ENCODE measurements around the gene ZBTB39. TPM values are rescaled to one million over a fixed set of nuclear protein-coding genes. Genes with fewer than 3 reads are reported as not detected.
A peak's percentile ranks its signal among the peaks of the same experiment; 100 is the strongest.
"Not testable (repeated sequence)": the region's sequence is repeated elsewhere in the genome, so short reads cannot be mapped to it uniquely, and the experiment has no call there.

Gene ZBTB39
- total RNA-seq, 4 donors from 2014 or later = 2.1 to 6.5 (median 4.0) TPM

DNA sequence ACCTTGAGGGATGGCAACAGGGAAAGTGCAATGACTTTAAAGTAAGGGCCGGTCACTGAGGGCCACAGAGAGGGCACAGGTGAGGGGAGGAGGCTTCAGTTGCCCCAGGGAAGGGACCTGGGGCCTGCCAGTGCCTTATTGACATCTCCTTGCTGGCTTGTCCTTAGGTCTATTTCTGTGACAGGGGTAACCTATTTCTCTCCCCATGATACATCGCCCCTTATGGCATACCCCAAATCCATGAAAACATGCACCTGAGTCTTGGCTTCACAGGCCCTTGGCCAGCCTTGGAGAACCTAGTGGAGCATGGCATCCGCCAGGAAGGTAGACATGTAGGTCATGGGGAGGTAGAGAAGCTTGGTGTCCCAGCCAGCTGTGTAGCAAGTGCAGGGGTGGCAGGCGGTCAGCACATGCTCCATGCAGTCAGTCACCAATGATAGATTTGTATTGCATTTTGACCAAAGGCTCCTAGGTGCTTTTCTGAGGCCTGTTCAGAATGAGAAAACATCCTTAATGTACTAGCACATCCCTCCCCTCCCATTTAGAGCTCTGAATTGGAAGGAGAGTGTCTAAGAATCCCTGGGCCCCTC, 25.3 kb downstream of the ZBTB39 start:
- intact Hi-C loops (cut with DNase I) = no loop called here
- WGBS, 2 donors = 87 to 95% methylated on average over 3 to 4 of the region's 4 CpGs
- DNase-seq = no peak
- TF ChIP-seq POLR2A (IDR thresholded peaks at IDR 0.05) = no peak
- TF ChIP-seq, protein P1, sequence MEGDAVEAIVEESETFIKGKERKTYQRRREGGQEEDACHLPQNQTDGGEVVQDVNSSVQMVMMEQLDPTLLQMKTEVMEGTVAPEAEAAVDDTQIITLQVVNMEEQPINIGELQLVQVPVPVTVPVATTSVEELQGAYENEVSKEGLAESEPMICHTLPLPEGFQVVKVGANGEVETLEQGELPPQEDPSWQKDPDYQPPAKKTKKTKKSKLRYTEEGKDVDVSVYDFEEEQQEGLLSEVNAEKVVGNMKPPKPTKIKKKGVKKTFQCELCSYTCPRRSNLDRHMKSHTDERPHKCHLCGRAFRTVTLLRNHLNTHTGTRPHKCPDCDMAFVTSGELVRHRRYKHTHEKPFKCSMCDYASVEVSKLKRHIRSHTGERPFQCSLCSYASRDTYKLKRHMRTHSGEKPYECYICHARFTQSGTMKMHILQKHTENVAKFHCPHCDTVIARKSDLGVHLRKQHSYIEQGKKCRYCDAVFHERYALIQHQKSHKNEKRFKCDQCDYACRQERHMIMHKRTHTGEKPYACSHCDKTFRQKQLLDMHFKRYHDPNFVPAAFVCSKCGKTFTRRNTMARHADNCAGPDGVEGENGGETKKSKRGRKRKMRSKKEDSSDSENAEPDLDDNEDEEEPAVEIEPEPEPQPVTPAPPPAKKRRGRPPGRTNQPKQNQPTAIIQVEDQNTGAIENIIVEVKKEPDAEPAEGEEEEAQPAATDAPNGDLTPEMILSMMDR (IDR thresholded peaks at IDR 0.05) = no peak
- peak overlapping the region in 3 of 4 donors; percentile 33 to 71 (median 63) for H3K27ac ChIP-seq
- no peak overlapping the region for H3K4me3 ChIP-seq
- H3K27me3 ChIP-seq = no peaks in the 10 kb centered on the region
- peaks cover 2 to 22% (median 6%) of the 10 kb centered on the region in 3 donors for H3K4me1 ChIP-seq
- no peaks in the 10 kb centered on the region for H3K36me3 ChIP-seq
- no peaks in the 10 kb centered on the region for H3K9me3 ChIP-seq

DNA sequence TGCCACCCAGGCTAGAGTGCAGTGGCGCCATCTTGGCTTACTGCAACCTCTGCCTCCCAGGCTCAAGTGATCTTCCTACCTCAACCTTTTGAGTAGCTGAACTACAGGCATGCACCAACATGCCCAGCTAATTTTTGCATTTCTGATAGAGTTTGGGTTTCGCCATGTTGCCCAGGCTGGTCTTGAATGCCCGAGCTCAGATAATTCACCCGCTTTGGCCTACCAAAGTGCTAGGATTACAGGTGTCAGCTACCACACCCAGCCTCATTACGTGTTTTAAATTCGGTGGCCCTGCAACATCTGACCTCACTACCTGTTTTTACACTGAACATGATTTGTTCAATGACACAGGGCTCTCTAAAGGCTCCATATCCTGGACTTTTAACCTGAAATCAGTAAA, 26.1 kb downstream of the ZBTB39 start:
- no peaks in the 10 kb centered on the region for H3K27me3 ChIP-seq
- peaks cover 0 to 18% (median 4%) of the 10 kb centered on the region in 3 donors for H3K4me1 ChIP-seq
- intact Hi-C loops (cut with DNase I) = no loop called here
- no peak overlapping the region for H3K4me3 ChIP-seq
- no peak for TF ChIP-seq POLR2A (IDR thresholded peaks at IDR 0.05)
- TF ChIP-seq, protein P1 (IDR thresholded peaks at IDR 0.05) = no peak
- WGBS, 2 donors = 57 to 80% methylated on average over 6 of the region's 6 CpGs
- H3K27ac ChIP-seq = peak overlapping the region in 3 of 4 donors; percentile 33 to 71 (median 63)
- no peaks in the 10 kb centered on the region for H3K36me3 ChIP-seq
- H3K9me3 ChIP-seq = no peaks in the 10 kb centered on the region
- no peak for DNase-seq

DNA sequence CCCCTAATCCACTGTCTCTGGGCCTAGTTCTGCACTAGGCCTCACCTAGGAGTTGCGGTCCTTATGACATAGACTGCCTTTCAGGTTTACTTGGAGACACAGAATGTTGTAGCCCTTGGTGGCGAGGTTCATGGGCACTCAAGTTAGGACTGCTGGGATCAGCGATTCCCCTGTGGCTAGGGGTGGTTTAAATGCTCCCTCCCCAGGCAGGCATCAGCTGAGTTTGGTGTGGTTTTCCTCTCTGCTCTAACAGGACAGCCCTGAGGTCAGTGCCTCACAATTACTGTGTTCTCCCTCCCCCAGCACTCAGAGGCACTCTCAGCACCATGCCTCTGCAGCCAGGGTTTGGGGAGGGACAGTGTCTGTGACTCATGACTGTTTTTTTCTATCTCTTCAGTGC, 26.7 kb downstream of the ZBTB39 start:
- intact Hi-C loops (cut with DNase I) = no loop called here
- Histone ChIP-seq H3K4me3 (no peak overlapping the region), H3K9me3 (no peaks in the 10 kb centered on the region), H3K4me1 (peaks cover 0 to 18% (median 4%) of the 10 kb centered on the region in 3 donors), H3K27ac (peak overlapping the region in 2 of 4 donors; percentile 63 to 71), H3K27me3 (no peaks in the 10 kb centered on the region), H3K36me3 (no peaks in the 10 kb centered on the region)
- WGBS, 2 donors = 86% methylated on average over 1 of the region's 3 CpGs; no CpG with 5 or more reads in 1 of the 2 donors
- no peak for DNase-seq
- TF ChIP-seq, protein P1 (IDR thresholded peaks at IDR 0.05) = no peak
- TF ChIP-seq POLR2A (IDR thresholded peaks at IDR 0.05) = no peak

DNA sequence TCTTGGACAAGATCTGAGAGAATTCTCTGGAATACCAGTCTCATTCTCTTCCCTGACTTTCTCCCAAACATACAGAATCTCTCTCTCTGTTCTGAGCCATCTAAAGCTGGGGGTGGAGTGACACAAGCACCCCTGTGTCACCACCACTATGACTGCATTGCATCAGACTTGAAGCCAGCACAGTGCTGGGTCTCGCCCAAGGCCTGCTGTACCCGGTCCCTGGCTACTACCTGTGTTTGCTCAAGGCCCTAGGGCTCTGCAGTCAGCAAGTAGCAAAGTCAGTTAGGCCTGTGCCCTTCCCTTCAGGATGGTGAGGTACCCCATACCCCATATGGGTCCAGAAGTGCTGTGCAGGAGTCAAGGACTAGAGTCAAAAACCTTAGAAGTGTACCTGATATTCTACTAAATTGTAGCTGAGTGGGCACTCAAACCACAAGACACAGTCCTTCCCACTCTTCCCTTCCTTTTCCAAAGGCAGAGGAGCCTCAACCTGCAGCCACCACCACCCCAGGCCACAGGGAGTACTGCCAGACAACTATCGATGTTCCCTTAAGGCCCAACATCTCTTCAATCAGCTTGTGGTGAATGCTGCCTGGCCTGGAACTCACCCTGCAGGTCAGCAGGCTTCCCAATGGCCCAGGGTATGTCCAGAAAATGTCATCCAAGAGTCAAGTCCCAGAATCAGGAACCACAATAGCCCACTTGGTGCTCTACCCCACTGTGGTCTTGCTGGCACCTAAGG, 27.8 kb downstream of the ZBTB39 start:
- Histone ChIP-seq H3K27me3 (no peaks in the 10 kb centered on the region), H3K4me3 (no peak overlapping the region), H3K36me3 (no peaks in the 10 kb centered on the region), H3K4me1 (peaks cover 0 to 18% (median 4%) of the 10 kb centered on the region in 3 donors), H3K27ac (no peak overlapping the region), H3K9me3 (no peaks in the 10 kb centered on the region)
- TF ChIP-seq, protein P1 (IDR thresholded peaks at IDR 0.05) = no peak
- TF ChIP-seq POLR2A (IDR thresholded peaks at IDR 0.05) = no peak
- DNase-seq = no peak
- intact Hi-C loops (cut with DNase I) = no loop called here
- WGBS, 2 donors = 75 to 92% methylated on average over 2 of the region's 3 CpGs

DNA sequence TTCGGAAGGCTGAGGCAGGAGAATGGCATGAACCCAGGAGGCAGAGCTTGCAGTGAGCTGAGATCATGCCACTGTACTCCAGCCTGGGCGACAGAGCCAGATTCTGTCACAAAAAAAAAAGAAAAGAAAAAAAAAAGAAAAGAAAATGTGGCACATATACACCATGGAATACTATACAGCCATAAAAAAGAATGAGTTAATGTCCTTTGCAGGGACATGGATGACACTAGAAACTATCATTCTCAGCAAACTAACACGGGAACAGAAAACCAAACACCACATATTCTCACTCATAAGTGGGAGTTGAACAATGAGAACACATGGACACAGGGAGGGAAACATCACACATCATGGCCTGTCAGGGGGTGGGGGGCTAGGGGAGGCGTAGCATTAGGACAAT, 29.0 kb downstream of the ZBTB39 start:
- H3K36me3 ChIP-seq; H3K4me3 ChIP-seq; intact Hi-C loops (cut with DNase I); DNase-seq; H3K27me3 ChIP-seq; H3K27ac ChIP-seq; H3K9me3 ChIP-seq: not testable (repeated sequence)
- H3K4me1 ChIP-seq = peaks cover 0 to 18% (median 4%) of the 10 kb centered on the region in 3 donors
- WGBS, 2 donors = 75 to 83% methylated on average over 4 of the region's 4 CpGs

DNA sequence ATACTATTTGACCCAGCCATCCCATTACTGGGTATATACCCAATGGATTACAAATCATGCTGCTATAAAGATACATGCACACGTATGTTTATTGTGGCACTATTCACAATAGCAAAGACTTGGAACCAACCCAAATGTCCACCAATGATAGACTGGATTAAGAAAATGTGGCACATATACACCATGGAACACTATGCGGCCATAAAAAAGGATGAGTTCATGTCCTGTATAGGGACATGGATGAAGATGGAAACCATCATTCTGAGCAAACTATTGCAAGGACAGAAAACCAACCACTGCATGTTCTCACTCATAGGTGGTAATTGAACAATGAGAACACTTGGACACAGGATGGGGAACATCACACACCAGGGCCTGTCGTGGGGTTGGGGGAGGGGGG, 32.1 kb downstream of the ZBTB39 start:
- H3K27ac ChIP-seq; H3K27me3 ChIP-seq; H3K9me3 ChIP-seq; H3K4me3 ChIP-seq; intact Hi-C loops (cut with DNase I); H3K36me3 ChIP-seq; H3K4me1 ChIP-seq; DNase-seq: not testable (repeated sequence)
- WGBS, 2 donors = 91 to 93% methylated on average over 2 to 3 of the region's 3 CpGs

DNA sequence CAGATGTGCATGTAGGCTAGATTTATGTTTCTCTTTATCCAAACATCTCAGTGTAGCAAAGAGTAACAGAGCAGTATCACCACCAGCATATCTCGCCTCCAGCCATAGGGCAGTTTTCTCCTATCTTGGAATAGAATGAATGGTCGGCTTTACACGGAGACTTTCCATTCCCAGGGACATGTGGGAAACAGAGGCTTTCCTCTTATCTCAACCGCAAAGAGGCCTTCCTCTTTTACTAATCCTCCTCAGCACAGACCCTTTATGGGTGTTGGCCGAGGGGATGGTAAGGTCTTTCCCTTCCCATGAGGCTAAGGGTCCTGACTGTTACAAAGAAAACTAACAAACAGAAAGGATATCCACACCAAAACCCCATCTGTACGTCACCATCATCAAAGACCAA, 37.4 kb downstream of the ZBTB39 start:
- H3K9me3 ChIP-seq; DNase-seq; H3K27ac ChIP-seq; H3K27me3 ChIP-seq; H3K4me3 ChIP-seq; H3K4me1 ChIP-seq; H3K36me3 ChIP-seq; intact Hi-C loops (cut with DNase I): not testable (repeated sequence)
- WGBS, 2 donors = 62 to 78% methylated on average over 5 to 6 of the region's 6 CpGs

DNA sequence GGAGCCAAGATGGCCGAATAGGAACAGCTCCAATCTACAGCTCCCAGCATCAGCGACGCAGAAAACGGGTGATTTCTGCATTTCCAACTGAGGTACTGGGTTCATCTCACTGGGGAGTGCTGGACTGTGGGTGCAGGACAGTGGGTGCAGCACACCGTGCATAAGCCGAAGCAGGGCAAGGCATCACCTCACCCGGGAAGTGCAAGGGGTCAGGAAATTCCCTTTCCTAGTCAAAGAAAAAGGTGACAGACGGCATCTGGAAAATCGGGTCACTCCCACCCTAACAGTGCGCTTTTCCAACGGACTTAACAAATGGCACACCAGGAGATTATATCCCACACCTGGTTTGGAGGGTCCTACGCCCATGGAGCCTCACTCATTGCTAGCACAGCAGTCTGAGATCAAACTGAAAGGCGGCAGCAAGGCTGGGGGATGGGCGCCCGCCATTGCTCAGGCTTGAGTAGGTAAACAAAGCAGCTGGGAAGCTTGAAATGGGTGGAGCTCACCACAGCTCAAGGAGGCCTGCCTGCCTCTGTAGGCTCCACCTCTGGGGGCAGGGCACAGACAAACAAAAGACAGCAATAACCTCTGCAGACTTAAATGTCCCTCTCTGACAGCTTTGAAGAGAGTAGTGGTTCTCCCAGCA, 40.2 kb downstream of the ZBTB39 start:
- H3K4me3 ChIP-seq; H3K36me3 ChIP-seq; H3K4me1 ChIP-seq; H3K27ac ChIP-seq; H3K27me3 ChIP-seq; DNase-seq; intact Hi-C loops (cut with DNase I); H3K9me3 ChIP-seq: not testable (repeated sequence)
- 83 to 89% methylated on average over 10 to 13 of the region's 15 CpGs for WGBS, 2 donors
